A549 (cell line): ENCODE data around the gene PPAT. TPM values are rescaled to one million over a fixed set of nuclear protein-coding genes. Genes with fewer than 3 reads are reported as not detected.
A peak's percentile ranks its signal among the peaks of the same experiment; 100 is the strongest.

ENCODE experiments used
- ATAC-seq, 2 experiments: fragments of 200-7000 bp in 1 of 2; fragments of >200 bp in 1 of 2; cut with Nextera tagmentation in 1 of 2; cut with Tn5 transposase in 1 of 2; 3 replicates each; pipeline versions ENCODE4 v1.8.0 to v1.9.1; 2018 to 2020; ENCODE audit warnings: mild to moderate bottlenecking in 1 of 2, moderate library complexity in 1 of 2
- CTCF ChIA-PET: fragments of 300-600 bp; sonication (Branson Sonifier 250); formaldehyde crosslinking; extraction: SDS; loops from one replicate; lab custom pipeline; 2021; ENCODE audit warnings: antibody characterized with exemption, inconsistent platforms; lab: Yijun Ruan, JAX
- POLR2A ChIA-PET: fragments of 350-600 bp; formaldehyde crosslinking; extraction: SDS; loops from one replicate; lab custom pipeline; 2021; ENCODE audit warnings: antibody characterized with exemption, inconsistent platforms; lab: Yijun Ruan, JAX
- DNase-seq, 2 experiments: peaks; one replicate each; pipeline versions ENCODE4 v3.0.0 to v3.0.0-alpha.2; 2011 to 2016; ENCODE audit warnings: low read depth in 1 of 2, low spot score in 1 of 2
- FAIRE-seq: peaks from 2 replicates; lab custom pipeline; 2011; peaks lifted over from hg19 to GRCh38; lab: Jason Lieb, UNC
- H3K27ac ChIP-seq, 2 experiments: fragments of >200 bp; sonication (Bioruptor Twin); formaldehyde crosslinking; 3 replicates each; pipeline ENCODE4 v1.5.1; 2016 to 2017
- H3K4me1 ChIP-seq: fragments of >200 bp; sonication (Bioruptor Twin); formaldehyde crosslinking; 3 replicates; pipeline ENCODE4 v1.6.1; 2016
- H3K4me2 ChIP-seq: fragments of >200 bp; sonication (Bioruptor Twin); formaldehyde crosslinking; 3 replicates; pipeline ENCODE4 v1.6.1; 2016
- H3K4me3 ChIP-seq: fragments of >200 bp; sonication (Bioruptor Twin); formaldehyde crosslinking; 3 replicates; pipeline ENCODE4 v1.5.1; 2016
- H3K9me3 ChIP-seq: fragments of >200 bp; sonication (Bioruptor Twin); formaldehyde crosslinking; 3 replicates; pipeline ENCODE4 v1.6.1; 2016
- CHD4 ChIP-seq: fragments of 200-600 bp; sonication (generic); IDR thresholded peaks from 2 replicates; pipeline ENCODE4 v1.6.1; 2016; ENCODE audit warnings: antibody characterized with exemption, mild to moderate bottlenecking, borderline replicate concordance
- EP300 ChIP-seq, 2 experiments: fragments of >200 bp; sonication (Bioruptor Twin); formaldehyde crosslinking; IDR thresholded peaks; 2 replicates in 1 of 2; 3 replicates in 1 of 2; pipeline ENCODE4 v1.6.1; 2016 to 2017
- FOSL2 ChIP-seq, 2 experiments: fragments of 450-650 bp in 1 of 2; fragments of >200 bp in 1 of 2; sonication (Bioruptor Twin) in 1 of 2; formaldehyde crosslinking; IDR thresholded peaks; 2 replicates each; pipeline versions ENCODE4 v1.5.0 to v1.6.1; 2016 to 2020; ENCODE audit warnings: mild to moderate bottlenecking in 1 of 2, moderate library complexity in 1 of 2
- FOXS1 ChIP-seq: fragments of 250-450 bp; sonication (Bioruptor Pico); IDR thresholded peaks from 2 replicates; pipeline ENCODE4 v1.5.0; 2020; ENCODE audit warnings: mild to moderate bottlenecking, moderate library complexity
- HES2 ChIP-seq: fragments of >200 bp; sonication (Bioruptor Twin); formaldehyde crosslinking; IDR thresholded peaks from 2 replicates; pipeline ENCODE4 v1.6.1; 2016
- HOXB5 ChIP-seq: fragments of 250-450 bp; sonication (Bioruptor Pico); IDR thresholded peaks from 2 replicates; pipeline ENCODE4 v1.5.0; 2020; ENCODE audit warnings: mild to moderate bottlenecking, moderate library complexity
- JUN ChIP-seq, 2 experiments: fragments of >200 bp; sonication (Bioruptor Twin); formaldehyde crosslinking; IDR thresholded peaks; 2 replicates in 1 of 2; 3 replicates in 1 of 2; pipeline ENCODE4 v1.6.1; 2016 to 2017
- KDM5A ChIP-seq: fragments of 200-600 bp; sonication (generic); IDR thresholded peaks from 2 replicates; pipeline ENCODE4 v1.6.1; 2016; ENCODE audit warnings: antibody characterized with exemption, mild to moderate bottlenecking
- MYC ChIP-seq: IDR thresholded peaks from 2 replicates; pipeline ENCODE4 v1.6.1; 2012; ENCODE audit warnings: mild to moderate bottlenecking, inconsistent platforms, low read length, improper control_type of control experiment, borderline replicate concordance
- NFE2L2 ChIP-seq: fragments of 150-350 bp; conservative IDR thresholded peaks from 2 replicates; pipeline ENCODE4 v1.6.1; 2014; ENCODE audit warnings: low read length
- NPAS2 ChIP-seq: fragments of 250-450 bp; sonication (Bioruptor Pico); IDR thresholded peaks from 2 replicates; pipeline ENCODE4 v1.8.0; 2022; ENCODE audit warnings: mild to moderate bottlenecking, moderate library complexity, borderline replicate concordance
- PHF8 ChIP-seq: fragments of 200-600 bp; sonication (generic); IDR thresholded peaks from 2 replicates; pipeline ENCODE4 v1.6.1; 2016; ENCODE audit warnings: low read depth, mild to moderate bottlenecking, antibody characterized with exemption, moderate library complexity, borderline replicate concordance
- POLR2AphosphoS2 ChIP-seq: conservative IDR thresholded peaks from 2 replicates; pipeline ENCODE4 v1.6.1; 2012; ENCODE audit warnings: low read length, improper control_type of control experiment, inconsistent platforms
- RAD21 ChIP-seq, 2 experiments: fragments of >200 bp in 1 of 2; sonication (Bioruptor Twin) in 1 of 2; formaldehyde crosslinking in 1 of 2; IDR thresholded peaks in 1 of 2; conservative IDR thresholded peaks in 1 of 2; 2 replicates in 1 of 2; 3 replicates in 1 of 2; pipeline ENCODE4 v1.6.1; 2012 to 2018; ENCODE audit warnings: inconsistent platforms in 1 of 2
- RARB ChIP-seq: fragments of 250-450 bp; sonication (Bioruptor Pico); IDR thresholded peaks from 2 replicates; pipeline ENCODE4 v1.8.0; 2021; ENCODE audit warnings: mild to moderate bottlenecking, moderate library complexity
- RCOR1 ChIP-seq: fragments of 150-350 bp; IDR thresholded peaks from 2 replicates; pipeline ENCODE4 v1.6.1; 2014; ENCODE audit warnings: antibody characterized with exemption, low read length, low read depth
- REST ChIP-seq: fragments of 200-600 bp; sonication (generic); IDR thresholded peaks from 2 replicates; pipeline ENCODE4 v1.6.1; 2016; ENCODE audit warnings: antibody characterized with exemption, mild to moderate bottlenecking, moderate library complexity
- RFX5 ChIP-seq: fragments of 450-650 bp; IDR thresholded peaks from 2 replicates; pipeline ENCODE4 v1.7.1; 2014; ENCODE audit warnings: antibody characterized with exemption, mild to moderate bottlenecking, moderate library complexity
- SMC3 ChIP-seq: fragments of >200 bp; sonication (Bioruptor Twin); formaldehyde crosslinking; IDR thresholded peaks from 3 replicates; pipeline ENCODE4 v1.6.1; 2018; ENCODE audit warnings: inconsistent platforms
- SREBF2 ChIP-seq: fragments of 450-650 bp; IDR thresholded peaks from 2 replicates; pipeline ENCODE4 v1.6.1; 2014; ENCODE audit warnings: mild to moderate bottlenecking, moderate library complexity
- TFCP2L1 ChIP-seq: fragments of 250-450 bp; sonication (Bioruptor Pico); IDR thresholded peaks from 2 replicates; pipeline ENCODE4 v1.5.0; 2021; ENCODE audit warnings: mild to moderate bottlenecking
- ZC3H11A ChIP-seq: fragments of 450-650 bp; IDR thresholded peaks from 2 replicates; pipeline ENCODE4 v1.6.1; 2014; ENCODE audit warnings: antibody characterized with exemption, mild to moderate bottlenecking
- ZFP36 ChIP-seq: fragments of 450-650 bp; IDR thresholded peaks from 2 replicates; pipeline ENCODE4 v1.6.1; 2014; ENCODE audit warnings: borderline replicate concordance; ENCODE audit not compliant: partially characterized antibody
- ZNF302 ChIP-seq: fragments of 250-450 bp; sonication (Bioruptor Pico); IDR thresholded peaks from 2 replicates; pipeline ENCODE4 v1.9.0; 2021; ENCODE audit warnings: inconsistent platforms, mild to moderate bottlenecking, moderate library complexity
- WGBS: methylation state at CpG from one replicate; pipeline ENCODE4 v1.1.6; 2017; ENCODE audit errors: missing lambda C conversion rate; 5-methylcytosine and 5-hydroxymethylcytosine counted together
- polyA plus RNA-seq, 4 experiments: library from polyadenylated mRNA; depleted of rRNA in 3 of 4; stranded (reverse); fragments of >200 nt; fragmentation: RNase III in 1 of 4; extraction: RNeasy Plus Mini Kit Qiagen cat#74134 plus additional on column Dnase treatment in 1 of 4; gene quantifications; 2 replicates in 3 of 4; 3 replicates in 1 of 4; pipeline ENCODE4 v1.2.3, GENCODE V29; 2011 to 2017
- TF ChIP-seq, protein P1 (sequence below): fragments of 450-650 bp; IDR thresholded peaks from 2 replicates; pipeline ENCODE4 v1.6.1; 2014; ENCODE audit warnings: antibody characterized with exemption

The PPAT gene
- polyA plus RNA-seq, 2 of the 4 experiments (the other 2 are of a cell fraction) = 22.8 to 26.7 TPM

DNA sequence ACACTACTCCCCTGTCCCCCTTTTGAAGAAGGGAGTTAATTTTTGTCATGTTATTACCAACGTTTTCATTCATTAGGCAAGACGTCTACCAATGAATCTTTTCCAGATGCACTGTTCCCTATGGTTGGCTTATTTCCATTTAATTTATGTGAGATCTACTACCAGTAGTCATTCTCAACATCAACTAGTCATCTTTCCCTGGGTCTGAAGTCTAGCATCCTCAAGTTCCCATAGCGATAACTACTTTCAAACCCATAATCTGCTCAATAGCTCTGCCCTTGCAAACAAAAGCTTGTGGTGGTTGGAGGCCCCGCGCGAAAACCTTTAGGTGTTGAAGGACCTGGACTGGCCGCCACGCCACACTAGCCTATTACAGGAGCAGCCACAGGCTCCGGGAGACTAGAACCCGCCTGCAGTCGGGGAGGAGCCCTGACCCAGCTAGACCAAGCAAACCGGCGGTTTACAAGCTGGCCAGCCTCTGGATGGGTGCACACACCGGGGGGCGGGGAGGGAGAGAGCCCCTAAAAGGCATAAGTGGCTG is 746 bp downstream of the PPAT start:
- no peak for FAIRE-seq
- TF ChIP-seq NPAS2 = no peak
- TF ChIP-seq FOXS1 (CRISPR knock-in tag) = no peak
- TF ChIP-seq TFCP2L1 (CRISPR knock-in tag) = no peak
- TF ChIP-seq FOSL2 (IDR thresholded peaks at IDR 0.05) = no peak
- no peak for TF ChIP-seq FOSL2 (CRISPR knock-in tag; IDR thresholded peaks at IDR 0.05)
- TF ChIP-seq RFX5 = no peak
- TF ChIP-seq SREBF2 = no peak
- no peak for TF ChIP-seq EP300 (IDR thresholded peaks at IDR 0.05)
- no peak for TF ChIP-seq PHF8
- peak; percentile 41 to 72 for DNase-seq
- ChIA-PET CTCF (interaction anchor here (1.1 to 4.0 kb wide), 4 partner anchors 11 to 402 kb away, joined by 3 to 25 read pairs (median 4); no protein-coding TSS in a partner anchor), POLR2A (interaction anchor here (0.6 to 4.5 kb wide), 10 partner anchors 9 to 543 kb away, joined by 3 to 60 read pairs (median 4); partner anchors contain the start of genes AASDH, NOA1 and SRP72)
- Histone ChIP-seq H3K4me3 (peak overlapping the region; percentile 59), H3K9me3 (no peaks in the 10 kb centered on the region), H3K4me2 (peak overlapping the region; percentile 82), H3K27ac (peak overlapping the region; percentile 65 to 96), H3K4me1 (peaks cover 27% of the 10 kb centered on the region; the same call in 2 of the 3 replicates)
- 1% methylated on average over 3 of the region's 15 CpGs for WGBS
- peak; percentile 68 to 78 for ATAC-seq

- no peak for TF ChIP-seq NFE2L2
- no peak for TF ChIP-seq HES2
- no peak for TF ChIP-seq POLR2AphosphoS2
- no peak for TF ChIP-seq SMC3
- TF ChIP-seq, protein P1, sequence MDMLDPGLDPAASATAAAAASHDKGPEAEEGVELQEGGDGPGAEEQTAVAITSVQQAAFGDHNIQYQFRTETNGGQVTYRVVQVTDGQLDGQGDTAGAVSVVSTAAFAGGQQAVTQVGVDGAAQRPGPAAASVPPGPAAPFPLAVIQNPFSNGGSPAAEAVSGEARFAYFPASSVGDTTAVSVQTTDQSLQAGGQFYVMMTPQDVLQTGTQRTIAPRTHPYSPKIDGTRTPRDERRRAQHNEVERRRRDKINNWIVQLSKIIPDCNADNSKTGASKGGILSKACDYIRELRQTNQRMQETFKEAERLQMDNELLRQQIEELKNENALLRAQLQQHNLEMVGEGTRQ = no peak
- no peak for TF ChIP-seq RARB (CRISPR knock-in tag)
- TF ChIP-seq ZFP36 = no peak
- no peak for TF ChIP-seq TFCP2L1 (CRISPR knock-in tag)
- TF ChIP-seq MYC = no peak
- no peak for TF ChIP-seq HOXB5 (CRISPR knock-in tag)
- no peak for TF ChIP-seq RAD21 (conservative IDR thresholded peaks at IDR 0.05 in 1 of 2, IDR thresholded peaks at IDR 0.05 in 1 of 2)
- no peak for TF ChIP-seq EP300 (IDR thresholded peaks at IDR 0.05)
- no peak for TF ChIP-seq REST
- no peak for TF ChIP-seq ZC3H11A
- no peak for TF ChIP-seq CHD4
- no peak for TF ChIP-seq ZNF302 (CRISPR knock-in tag)
- no peak for TF ChIP-seq KDM5A
- TF ChIP-seq RCOR1 = no peak
- TF ChIP-seq JUN (IDR thresholded peaks at IDR 0.05) = no peak
- ChIA-PET POLR2A (interaction anchor here (4.5 kb wide), 1 partner anchor 46 kb away, joined by 60 read pairs; the partner anchor contains the start of gene AASDH), CTCF (interaction anchor here (0.6 kb wide), 1 partner anchor 416 kb away, joined by 3 read pairs; no protein-coding TSS in a partner anchor)
- Histone ChIP-seq H3K9me3 (no peaks in the 10 kb centered on the region), H3K4me2 (peak overlapping the region; percentile 82), H3K4me3 (peak overlapping the region; percentile 59), H3K4me1 (peaks cover 17% of the 10 kb centered on the region; the same call in 1 of the 3 replicates), H3K27ac (peak overlapping the region in 1 of 2 experiments; percentile 48; a peak in 1 of 6 replicates)
- DNase-seq (no peak), FAIRE-seq (no peak), ATAC-seq (no peak)
Observed at GRCh38 chr4:56433280-56433679, 2.1 kb downstream of the PPAT start.
